ENCODE data around the gene TMEM38A. TPM values are rescaled to one million over a fixed set of nuclear protein-coding genes. Genes with fewer than 3 reads are reported as not detected.

TMEM38A gene
- polyA plus RNA-seq, 1 donor from 2014 or later, result 8.6 TPM

DNA sequence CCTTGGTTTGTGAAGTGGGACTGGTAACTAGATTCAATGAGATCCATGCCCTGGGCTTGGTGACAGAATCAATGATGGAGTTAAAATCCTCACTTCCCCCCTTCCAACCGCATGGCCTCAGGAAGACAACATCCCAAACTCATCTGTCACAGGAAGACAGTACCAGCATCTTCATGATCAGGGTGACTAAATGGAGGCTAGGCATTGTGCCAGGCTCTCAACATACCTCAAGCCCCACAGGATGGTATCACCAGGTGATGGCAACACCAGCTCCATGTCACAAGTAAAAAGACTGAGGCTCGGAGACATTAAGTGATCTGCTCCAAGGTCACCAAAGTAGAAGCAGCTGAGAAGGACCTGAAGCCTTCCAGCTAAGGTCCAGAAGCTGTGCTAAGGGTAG is 47.1 kb upstream of the TMEM38A start:
- no peaks in the 10 kb centered on the region for H3K9me2 ChIP-seq (ENCODE audit: insufficient read depth, low read length)
- no peak overlapping the region for H3K4me2 ChIP-seq (ENCODE audit: low read length)
- H3K4me3 ChIP-seq (ENCODE audit: low read length), result no peak overlapping the region
- no peak overlapping the region for H3K27ac ChIP-seq (ENCODE audit: low read length)
- no peak overlapping the region for H3K9ac ChIP-seq (ENCODE audit: low read length)
- H3F3A ChIP-seq (ENCODE audit: insufficient read depth, low read length, poor library complexity, severe bottlenecking), result no peaks in the 10 kb centered on the region
- peaks cover 70% of the 10 kb centered on the region for H3K79me2 ChIP-seq (replicated peaks; ENCODE audit: insufficient read depth, low read length)
- no peaks in the 10 kb centered on the region for H4K20me1 ChIP-seq (ENCODE audit: insufficient read depth)
- TF ChIP-seq EP300 (conservative IDR thresholded peaks at IDR 0.05; ENCODE audit: poor library complexity, severe bottlenecking), result no peak
- TF ChIP-seq SMC3 (conservative IDR thresholded peaks at IDR 0.05; ENCODE audit: poor library complexity), result no peak
- TF ChIP-seq REST (IDR thresholded peaks at IDR 0.05; ENCODE audit: borderline replicate concordance), result no peak
- no peak for TF ChIP-seq EZH2 (IDR thresholded peaks at IDR 0.05; ENCODE audit: borderline replicate concordance, insufficient read depth, low read length, poor library complexity, severe bottlenecking)
- no peak for TF ChIP-seq TAF1 (IDR thresholded peaks at IDR 0.05; ENCODE audit: low read depth)
- TF ChIP-seq POLR2AphosphoS5 (IDR thresholded peaks at IDR 0.05), result no peak
- no peak for TF ChIP-seq RAD21 (conservative IDR thresholded peaks at IDR 0.05)
- TF ChIP-seq MXI1 (conservative IDR thresholded peaks at IDR 0.05; ENCODE audit: poor library complexity, severe bottlenecking), result no peak
- TF ChIP-seq, protein P1, sequence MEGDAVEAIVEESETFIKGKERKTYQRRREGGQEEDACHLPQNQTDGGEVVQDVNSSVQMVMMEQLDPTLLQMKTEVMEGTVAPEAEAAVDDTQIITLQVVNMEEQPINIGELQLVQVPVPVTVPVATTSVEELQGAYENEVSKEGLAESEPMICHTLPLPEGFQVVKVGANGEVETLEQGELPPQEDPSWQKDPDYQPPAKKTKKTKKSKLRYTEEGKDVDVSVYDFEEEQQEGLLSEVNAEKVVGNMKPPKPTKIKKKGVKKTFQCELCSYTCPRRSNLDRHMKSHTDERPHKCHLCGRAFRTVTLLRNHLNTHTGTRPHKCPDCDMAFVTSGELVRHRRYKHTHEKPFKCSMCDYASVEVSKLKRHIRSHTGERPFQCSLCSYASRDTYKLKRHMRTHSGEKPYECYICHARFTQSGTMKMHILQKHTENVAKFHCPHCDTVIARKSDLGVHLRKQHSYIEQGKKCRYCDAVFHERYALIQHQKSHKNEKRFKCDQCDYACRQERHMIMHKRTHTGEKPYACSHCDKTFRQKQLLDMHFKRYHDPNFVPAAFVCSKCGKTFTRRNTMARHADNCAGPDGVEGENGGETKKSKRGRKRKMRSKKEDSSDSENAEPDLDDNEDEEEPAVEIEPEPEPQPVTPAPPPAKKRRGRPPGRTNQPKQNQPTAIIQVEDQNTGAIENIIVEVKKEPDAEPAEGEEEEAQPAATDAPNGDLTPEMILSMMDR (IDR thresholded peaks at IDR 0.05; ENCODE audit: poor library complexity, severe bottlenecking), result no peak
- no peaks in the 10 kb centered on the region for H3K27me3 ChIP-seq (ENCODE audit: insufficient read depth, low read depth, low read length)
- no peak overlapping the region for H2AFZ ChIP-seq (ENCODE audit: low read depth, low read length)
- H3K9me3 ChIP-seq (ENCODE audit: low read length), result no peaks in the 10 kb centered on the region
- H3K36me3 ChIP-seq (ENCODE audit: insufficient read depth, low read length), result no peaks in the 10 kb centered on the region

DNA sequence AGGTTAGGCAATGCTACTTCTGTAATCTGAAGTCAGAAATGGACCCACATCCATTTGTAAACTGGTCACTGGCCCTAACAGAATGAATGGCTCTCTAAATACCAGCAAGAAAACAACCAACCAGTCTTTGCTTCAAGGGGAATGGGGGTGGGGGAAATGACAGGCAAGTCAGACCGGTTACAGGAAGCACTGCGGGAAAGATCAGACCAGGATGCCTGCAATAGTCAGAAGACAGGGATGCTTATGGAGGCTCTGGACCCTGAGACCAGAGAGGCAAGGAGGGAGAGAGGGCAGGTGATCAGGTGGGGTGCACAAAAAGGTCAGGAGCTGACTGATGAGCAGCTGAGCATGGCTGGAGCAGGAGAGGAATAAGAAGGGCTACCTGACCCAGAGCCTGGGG is 46.0 kb upstream of the TMEM38A start:
- Histone ChIP-seq H3K27me3 (ENCODE audit: insufficient read depth, low read depth, low read length) (no peaks in the 10 kb centered on the region), H3K4me3 (ENCODE audit: low read length) (no peak overlapping the region), H4K20me1 (ENCODE audit: insufficient read depth) (no peaks in the 10 kb centered on the region), H3K79me2 (replicated peaks; ENCODE audit: insufficient read depth, low read length) (peaks cover 64% of the 10 kb centered on the region), H3K9me3 (ENCODE audit: low read length) (no peaks in the 10 kb centered on the region), H3K27ac (ENCODE audit: low read length) (no peak overlapping the region), H3K9ac (ENCODE audit: low read length) (no peak overlapping the region), H3K9me2 (ENCODE audit: insufficient read depth, low read length) (no peaks in the 10 kb centered on the region), H3F3A (ENCODE audit: insufficient read depth, low read length, poor library complexity, severe bottlenecking) (no peaks in the 10 kb centered on the region), H3K36me3 (ENCODE audit: insufficient read depth, low read length) (no peaks in the 10 kb centered on the region), H2AFZ (ENCODE audit: low read depth, low read length) (no peak overlapping the region), H3K4me2 (ENCODE audit: low read length) (no peak overlapping the region)
- TF ChIP-seq REST (IDR thresholded peaks at IDR 0.05; ENCODE audit: borderline replicate concordance) (no peak), POLR2AphosphoS5 (IDR thresholded peaks at IDR 0.05) (no peak), TAF1 (IDR thresholded peaks at IDR 0.05; ENCODE audit: low read depth) (no peak), MXI1 (conservative IDR thresholded peaks at IDR 0.05; ENCODE audit: poor library complexity, severe bottlenecking) (no peak), SMC3 (conservative IDR thresholded peaks at IDR 0.05; ENCODE audit: poor library complexity) (no peak), EP300 (conservative IDR thresholded peaks at IDR 0.05; ENCODE audit: poor library complexity, severe bottlenecking) (no peak), RAD21 (conservative IDR thresholded peaks at IDR 0.05) (no peak), EZH2 (IDR thresholded peaks at IDR 0.05; ENCODE audit: borderline replicate concordance, insufficient read depth, low read length, poor library complexity, severe bottlenecking) (no peak)
- TF ChIP-seq, protein P1 (IDR thresholded peaks at IDR 0.05; ENCODE audit: poor library complexity, severe bottlenecking), result no peak

Data from neural cell (in vitro differentiated cells).